GM12874 (cell line): Measurements from ENCODE around the gene REEP3.

Experiments used
- TF ChIP-seq, protein P1 (sequence below): IDR thresholded peaks from 2 replicates; pipeline ENCODE4 v1.5.1; 2011; ENCODE audit warnings: low read depth, mild to moderate bottlenecking, control low read depth, low read length, moderate library complexity; ENCODE audit not compliant: insufficient read depth

Gene REEP3

DNA sequence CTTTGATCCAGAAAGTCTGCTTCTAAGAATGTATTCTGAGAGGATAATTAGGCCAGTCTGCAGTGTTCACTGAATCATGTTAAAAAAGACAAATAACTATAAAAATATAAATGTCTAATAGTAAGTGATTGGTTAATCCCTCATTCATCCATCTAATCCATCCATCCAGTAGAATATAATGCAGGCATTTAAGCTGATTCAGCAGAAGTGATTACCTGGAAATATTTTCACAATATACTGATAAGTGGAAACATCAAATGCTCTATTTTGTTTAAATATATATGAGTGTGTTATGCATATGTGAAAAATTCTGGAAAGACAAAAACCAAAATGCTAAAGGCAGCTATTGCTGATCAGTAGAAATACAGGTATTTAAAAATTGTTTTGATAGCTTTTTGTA lies 152.6 kb downstream of the REEP3 start:
- TF ChIP-seq, protein P1, sequence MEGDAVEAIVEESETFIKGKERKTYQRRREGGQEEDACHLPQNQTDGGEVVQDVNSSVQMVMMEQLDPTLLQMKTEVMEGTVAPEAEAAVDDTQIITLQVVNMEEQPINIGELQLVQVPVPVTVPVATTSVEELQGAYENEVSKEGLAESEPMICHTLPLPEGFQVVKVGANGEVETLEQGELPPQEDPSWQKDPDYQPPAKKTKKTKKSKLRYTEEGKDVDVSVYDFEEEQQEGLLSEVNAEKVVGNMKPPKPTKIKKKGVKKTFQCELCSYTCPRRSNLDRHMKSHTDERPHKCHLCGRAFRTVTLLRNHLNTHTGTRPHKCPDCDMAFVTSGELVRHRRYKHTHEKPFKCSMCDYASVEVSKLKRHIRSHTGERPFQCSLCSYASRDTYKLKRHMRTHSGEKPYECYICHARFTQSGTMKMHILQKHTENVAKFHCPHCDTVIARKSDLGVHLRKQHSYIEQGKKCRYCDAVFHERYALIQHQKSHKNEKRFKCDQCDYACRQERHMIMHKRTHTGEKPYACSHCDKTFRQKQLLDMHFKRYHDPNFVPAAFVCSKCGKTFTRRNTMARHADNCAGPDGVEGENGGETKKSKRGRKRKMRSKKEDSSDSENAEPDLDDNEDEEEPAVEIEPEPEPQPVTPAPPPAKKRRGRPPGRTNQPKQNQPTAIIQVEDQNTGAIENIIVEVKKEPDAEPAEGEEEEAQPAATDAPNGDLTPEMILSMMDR, result no peak
